Measurements from ENCODE around the gene AP2S1. TPM values are rescaled to one million over a fixed set of nuclear protein-coding genes. Genes with fewer than 3 reads are reported as not detected.
"Not testable (repeated sequence)": the region's sequence is repeated elsewhere in the genome, so short reads cannot be mapped to it uniquely, and the experiment has no call there.

The AP2S1 gene
- total RNA-seq, 1 donor from 2014 or later, result 101 TPM

DNA sequence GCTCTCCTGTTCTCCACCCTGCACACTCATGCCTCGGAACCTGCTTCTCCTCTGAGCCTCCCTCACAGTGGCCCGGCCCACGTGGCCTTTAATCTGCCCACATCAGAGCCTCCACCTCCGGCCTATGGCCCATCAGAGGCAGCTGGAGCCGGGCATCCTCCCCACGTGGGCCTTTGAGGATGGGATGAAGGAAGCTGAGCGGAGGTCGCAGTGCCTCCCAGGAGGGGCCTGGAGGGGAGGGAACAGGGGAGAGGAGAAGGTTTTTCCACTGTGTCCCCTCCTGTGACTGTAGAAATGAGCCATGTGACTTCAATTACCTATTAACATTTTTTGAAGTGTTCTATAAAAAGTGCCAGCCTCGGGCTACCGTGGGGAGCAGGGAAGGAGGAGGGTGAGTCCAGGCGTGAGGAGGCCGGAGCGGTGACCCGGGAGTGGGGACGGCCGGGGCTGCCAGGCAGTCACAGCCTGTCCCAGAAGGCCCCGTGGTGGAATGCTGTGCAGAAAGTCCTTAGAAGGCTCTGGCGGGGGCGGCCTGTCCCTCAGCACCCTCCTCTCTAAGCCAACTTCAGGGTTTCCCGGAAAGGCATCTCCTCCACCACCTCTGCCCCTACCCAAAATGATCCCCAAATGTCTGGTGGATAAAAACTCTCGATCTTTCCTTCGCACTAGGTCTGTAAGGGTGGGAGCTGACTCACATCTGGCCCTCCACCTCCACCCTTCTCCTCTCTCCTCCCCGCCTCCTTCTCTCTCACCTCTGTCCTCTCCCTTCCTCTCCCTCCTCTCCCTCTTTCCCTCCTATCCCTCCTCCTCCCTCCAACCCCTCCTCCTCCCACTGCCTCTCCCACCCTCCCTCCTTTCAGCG lies 37.4 kb downstream of the AP2S1 start:
- ATAC-seq (peak; percentile 89), DNase-seq (peak; percentile 82)
- H3K4me3 ChIP-seq, result no peak overlapping the region
- intact Hi-C loops (cut with DNase I), result no loop called here
- H3K27ac ChIP-seq, result peak overlapping the region; percentile 63
- H3K9me3 ChIP-seq, result no peaks in the 10 kb centered on the region
- H3K4me1 ChIP-seq, result peaks cover 24% of the 10 kb centered on the region
- TF ChIP-seq, protein P1, sequence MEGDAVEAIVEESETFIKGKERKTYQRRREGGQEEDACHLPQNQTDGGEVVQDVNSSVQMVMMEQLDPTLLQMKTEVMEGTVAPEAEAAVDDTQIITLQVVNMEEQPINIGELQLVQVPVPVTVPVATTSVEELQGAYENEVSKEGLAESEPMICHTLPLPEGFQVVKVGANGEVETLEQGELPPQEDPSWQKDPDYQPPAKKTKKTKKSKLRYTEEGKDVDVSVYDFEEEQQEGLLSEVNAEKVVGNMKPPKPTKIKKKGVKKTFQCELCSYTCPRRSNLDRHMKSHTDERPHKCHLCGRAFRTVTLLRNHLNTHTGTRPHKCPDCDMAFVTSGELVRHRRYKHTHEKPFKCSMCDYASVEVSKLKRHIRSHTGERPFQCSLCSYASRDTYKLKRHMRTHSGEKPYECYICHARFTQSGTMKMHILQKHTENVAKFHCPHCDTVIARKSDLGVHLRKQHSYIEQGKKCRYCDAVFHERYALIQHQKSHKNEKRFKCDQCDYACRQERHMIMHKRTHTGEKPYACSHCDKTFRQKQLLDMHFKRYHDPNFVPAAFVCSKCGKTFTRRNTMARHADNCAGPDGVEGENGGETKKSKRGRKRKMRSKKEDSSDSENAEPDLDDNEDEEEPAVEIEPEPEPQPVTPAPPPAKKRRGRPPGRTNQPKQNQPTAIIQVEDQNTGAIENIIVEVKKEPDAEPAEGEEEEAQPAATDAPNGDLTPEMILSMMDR (IDR thresholded peaks at IDR 0.05), result no peak
- no peaks in the 10 kb centered on the region for H3K27me3 ChIP-seq
- H3K36me3 ChIP-seq, result no peaks in the 10 kb centered on the region

DNA sequence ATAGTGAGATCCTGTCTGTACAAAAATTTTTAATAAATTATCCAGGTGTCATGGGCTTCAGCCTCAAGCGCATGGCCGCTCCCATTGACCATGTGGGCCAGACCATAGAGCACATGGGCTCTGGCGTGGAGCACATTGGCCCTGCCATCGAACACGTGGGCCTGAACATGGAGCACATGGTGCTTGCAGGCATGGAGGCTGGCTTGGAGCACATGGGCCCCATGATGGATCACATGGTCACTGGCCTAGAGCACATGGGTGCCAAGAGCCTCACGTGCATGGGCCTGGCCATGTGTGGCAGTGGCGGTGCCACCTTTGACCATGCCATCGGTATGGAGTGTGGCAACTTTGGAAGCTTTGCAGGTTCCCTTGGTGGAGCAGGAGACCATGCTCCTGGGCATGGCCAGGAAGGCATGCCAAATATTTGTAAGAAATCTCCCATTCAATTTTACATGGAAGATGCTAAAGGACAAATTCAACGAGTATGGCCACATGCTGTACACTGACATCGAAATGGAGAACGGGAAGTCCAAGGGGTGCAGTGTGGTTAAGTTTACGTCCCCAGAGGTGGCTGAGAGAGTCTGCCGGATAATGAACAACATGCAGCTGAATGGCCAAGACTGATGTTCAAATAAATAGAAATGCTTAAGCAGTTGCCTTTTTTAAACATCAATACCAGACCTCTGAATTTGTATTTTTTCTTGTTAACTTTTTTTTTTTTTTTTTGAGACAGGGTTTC lies 40.9 kb downstream of the AP2S1 start:
- no peaks in the 10 kb centered on the region for H3K27me3 ChIP-seq
- ATAC-seq (no peak), DNase-seq (no peak)
- H3K4me3 ChIP-seq, result no peak overlapping the region
- intact Hi-C loops (cut with DNase I), result no loop called here
- H3K27ac ChIP-seq, result no peak overlapping the region
- TF ChIP-seq, protein P1 (IDR thresholded peaks at IDR 0.05), result no peak
- no peaks in the 10 kb centered on the region for H3K9me3 ChIP-seq
- H3K4me1 ChIP-seq, result peaks cover 20% of the 10 kb centered on the region
- H3K36me3 ChIP-seq, result no peaks in the 10 kb centered on the region

DNA sequence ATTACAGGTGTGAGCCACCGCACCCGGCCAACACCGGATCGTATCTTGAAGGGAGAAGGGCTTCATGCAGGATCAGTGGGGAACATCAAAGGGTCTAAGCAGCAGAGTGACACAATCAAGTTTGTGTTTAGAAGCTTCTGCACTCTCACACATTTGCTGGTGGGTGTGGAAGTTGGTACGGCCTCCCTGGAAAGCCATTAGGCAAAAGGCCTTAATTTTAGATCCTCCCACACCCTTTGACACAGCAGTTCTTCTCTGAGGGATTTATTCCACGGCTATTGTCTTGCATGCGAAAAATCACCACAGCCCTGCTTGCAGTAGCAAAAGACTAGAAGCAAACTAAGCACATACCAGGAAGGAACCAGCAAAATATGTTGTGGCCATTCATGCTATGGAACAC lies 44.0 kb downstream of the AP2S1 start:
- H3K4me1 ChIP-seq, result no peaks in the 10 kb centered on the region
- no peak overlapping the region for H3K27ac ChIP-seq
- DNase-seq (no peak), ATAC-seq (peak; percentile 83)
- H3K27me3 ChIP-seq, result no peaks in the 10 kb centered on the region
- intact Hi-C loops (cut with DNase I), result no loop called here
- H3K9me3 ChIP-seq, result no peaks in the 10 kb centered on the region
- TF ChIP-seq, protein P1 (IDR thresholded peaks at IDR 0.05), result no peak
- no peak overlapping the region for H3K4me3 ChIP-seq
- no peaks in the 10 kb centered on the region for H3K36me3 ChIP-seq

DNA sequence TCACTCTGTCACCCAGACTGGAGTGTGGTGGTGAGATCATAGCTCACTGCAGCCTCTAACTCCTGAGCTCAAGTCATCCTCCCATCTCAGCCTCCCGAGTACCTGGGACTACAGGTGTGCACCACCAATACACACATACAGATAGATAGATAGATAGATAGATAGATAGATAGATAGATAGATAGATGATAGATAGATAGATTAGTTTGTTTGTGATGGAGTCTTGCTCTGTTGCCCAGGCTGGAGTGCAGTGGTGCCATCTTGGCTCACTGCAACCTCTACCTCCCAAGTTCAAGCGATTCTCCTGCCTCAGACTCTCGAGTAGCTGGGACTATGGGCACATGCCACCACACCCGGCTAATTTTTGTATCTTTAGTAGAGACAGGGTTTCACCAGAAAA lies 46.2 kb downstream of the AP2S1 start:
- H3K9me3 ChIP-seq; H3K4me3 ChIP-seq; H3K36me3 ChIP-seq; intact Hi-C loops (cut with DNase I); H3K4me1 ChIP-seq; ATAC-seq; DNase-seq; H3K27ac ChIP-seq; H3K27me3 ChIP-seq: not testable (repeated sequence)

DNA sequence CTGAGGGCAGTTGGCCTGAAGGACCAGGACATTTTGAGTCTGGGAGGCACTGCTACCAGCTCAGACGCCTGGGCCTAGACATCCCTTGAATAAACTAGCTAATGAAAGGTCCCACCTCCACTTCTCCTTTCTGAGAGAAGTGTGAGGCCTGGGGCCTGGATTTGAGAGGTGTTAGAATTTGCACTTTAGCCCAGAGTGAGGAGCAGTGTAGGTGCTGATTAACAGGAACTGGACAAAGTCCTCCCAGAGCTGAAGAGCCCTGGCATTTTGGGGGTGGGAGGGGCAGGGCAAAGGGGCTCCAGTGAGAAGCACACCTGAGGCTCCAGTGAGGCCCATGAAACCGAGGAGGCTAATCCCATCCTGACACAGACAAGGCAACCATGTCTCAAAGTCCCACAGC lies 47.1 kb downstream of the AP2S1 start:
- ATAC-seq (no peak), DNase-seq (no peak)
- Histone ChIP-seq H3K36me3 (no peaks in the 10 kb centered on the region), H3K27me3 (no peaks in the 10 kb centered on the region), H3K9me3 (no peaks in the 10 kb centered on the region), H3K4me1 (no peaks in the 10 kb centered on the region), H3K4me3 (no peak overlapping the region), H3K27ac (no peak overlapping the region)
- intact Hi-C loops (cut with DNase I), result no loop called here
- TF ChIP-seq, protein P1 (IDR thresholded peaks at IDR 0.05), result no peak

DNA sequence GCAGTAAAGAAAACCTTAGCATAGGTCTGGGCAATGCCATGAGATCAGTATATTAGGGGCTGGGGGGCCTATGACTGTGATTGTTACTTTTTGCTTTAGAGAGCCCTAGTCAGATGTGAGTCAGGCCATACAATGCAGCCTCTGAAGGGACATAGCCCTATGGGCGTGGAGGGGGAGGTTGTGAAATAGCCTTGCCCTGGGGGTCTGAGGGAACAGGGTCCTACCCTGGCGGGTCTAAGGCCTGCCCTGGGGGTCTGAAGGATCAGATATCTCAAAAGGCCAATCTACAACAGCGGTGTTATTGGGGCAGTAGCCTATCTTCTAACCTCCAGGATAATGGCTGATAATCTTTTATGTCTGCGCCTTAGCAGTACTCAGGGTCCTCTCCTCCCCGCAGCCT lies 48.5 kb downstream of the AP2S1 start:
- TF ChIP-seq, protein P1 (IDR thresholded peaks at IDR 0.05), result no peak
- H3K27ac ChIP-seq, result no peak overlapping the region
- no peaks in the 10 kb centered on the region for H3K4me1 ChIP-seq
- no peaks in the 10 kb centered on the region for H3K9me3 ChIP-seq
- H3K36me3 ChIP-seq, result no peaks in the 10 kb centered on the region
- intact Hi-C loops (cut with DNase I), result no loop called here
- no peaks in the 10 kb centered on the region for H3K27me3 ChIP-seq
- no peak overlapping the region for H3K4me3 ChIP-seq
- ATAC-seq, result no peak
- DNase-seq, result no peak

Data from upper lobe of right lung (tissue), 1 donor.